Neural cell (in vitro differentiated cells): ENCODE data around the gene FYB1. TPM values are rescaled to one million over a fixed set of nuclear protein-coding genes. Genes with fewer than 3 reads are reported as not detected.

Experiments used
- H2AFZ ChIP-seq: fragments of 200-600, 300-800 bp; sonication (generic), shearing (Covaris generic); 2 replicates; pipeline ENCODE4 v1.6.0; 2014; ENCODE audit warnings: low read depth, mild to moderate bottlenecking, antibody characterized with exemption, low read length, moderate library complexity
- H3F3A ChIP-seq: fragments of 200-600 bp; shearing (Covaris generic); 2 replicates; pipeline ENCODE4 v1.6.1; 2016; ENCODE audit warnings: mild to moderate bottlenecking, moderate library complexity, mixed read lengths, antibody characterized with exemption, low read length; ENCODE audit not compliant: insufficient read depth, poor library complexity, severe bottlenecking
- H3K27ac ChIP-seq: fragments of 200-600, 300-800 bp; sonication (generic), shearing (Covaris generic); 2 replicates; pipeline ENCODE4 v1.5.1; 2014; ENCODE audit warnings: mild to moderate bottlenecking, low read length, moderate library complexity
- H3K27me3 ChIP-seq: fragments of 300-800, 200-600 bp; sonication (generic), shearing (Covaris generic); 2 replicates; pipeline ENCODE4 v1.6.0; 2014; ENCODE audit warnings: mild to moderate bottlenecking, low read depth, low read length, moderate library complexity; ENCODE audit not compliant: insufficient read depth
- H3K36me3 ChIP-seq: fragments of 300-800, 200-600 bp; sonication (generic), shearing (Covaris generic); 2 replicates; pipeline ENCODE4 v1.5.1; 2014; ENCODE audit warnings: mild to moderate bottlenecking, antibody characterized with exemption, low read length, moderate library complexity; ENCODE audit not compliant: insufficient read depth
- H3K4me2 ChIP-seq: fragments of 300-800, 200-600 bp; sonication (generic), shearing (Covaris generic); 2 replicates; pipeline ENCODE4 v1.6.0; 2014; ENCODE audit warnings: mild to moderate bottlenecking, low read length
- H3K4me3 ChIP-seq: fragments of 300-800, 200-600 bp; sonication (generic), shearing (Covaris generic); 2 replicates; pipeline ENCODE4 v1.5.1; 2014; ENCODE audit warnings: mild to moderate bottlenecking, low read length, moderate library complexity
- H3K79me2 ChIP-seq: fragments of 200-600 bp; shearing (Covaris generic); replicated peaks from 2 replicates; pipeline ENCODE4 v1.6.0; 2014; ENCODE audit warnings: mild to moderate bottlenecking, low read length, moderate library complexity; ENCODE audit not compliant: insufficient read depth
- H3K9ac ChIP-seq: fragments of 300-800, 200-600 bp; sonication (generic), shearing (Covaris generic); 2 replicates; pipeline ENCODE4 v1.6.1; 2016; ENCODE audit warnings: mild to moderate bottlenecking, low read length, mixed read lengths
- H3K9me2 ChIP-seq: fragments of 200-600 bp; shearing (Covaris generic); 2 replicates; pipeline ENCODE4 v1.6.1; 2016; ENCODE audit warnings: mild to moderate bottlenecking, low read length, mixed read lengths; ENCODE audit not compliant: insufficient read depth
- H3K9me3 ChIP-seq: fragments of 200-600, 300-800 bp; sonication (generic), shearing (Covaris generic); 2 replicates; pipeline ENCODE4 v1.6.1; 2016; ENCODE audit warnings: mild to moderate bottlenecking, mixed run types, low read length, moderate library complexity, mixed read lengths
- H4K20me1 ChIP-seq: fragments of 200-600 bp; shearing (Covaris generic); 2 replicates; pipeline ENCODE4 v1.6.1; 2016; ENCODE audit warnings: mild to moderate bottlenecking, mixed run types; ENCODE audit not compliant: insufficient read depth
- EP300 ChIP-seq: fragments of 450-650 bp; conservative IDR thresholded peaks from 2 replicates; pipeline ENCODE4 v1.6.1; 2014; ENCODE audit warnings: antibody characterized with exemption, mild to moderate bottlenecking, moderate library complexity; ENCODE audit not compliant: poor library complexity, severe bottlenecking
- EZH2 ChIP-seq: fragments of 200-600, 300-800 bp; shearing (Covaris generic), sonication (generic); IDR thresholded peaks from 2 replicates; pipeline ENCODE4 v1.6.1; 2014; ENCODE audit warnings: antibody characterized with exemption, low read length, borderline replicate concordance, mild to moderate bottlenecking; ENCODE audit not compliant: insufficient read depth, poor library complexity, severe bottlenecking
- MXI1 ChIP-seq: fragments of 450-650 bp; conservative IDR thresholded peaks from 2 replicates; pipeline ENCODE4 v1.6.1; 2014; ENCODE audit warnings: antibody characterized with exemption, mild to moderate bottlenecking; ENCODE audit not compliant: poor library complexity, severe bottlenecking
- POLR2AphosphoS5 ChIP-seq: IDR thresholded peaks from 2 replicates; pipeline ENCODE4 v1.6.1; 2012
- RAD21 ChIP-seq: fragments of 450-650 bp; conservative IDR thresholded peaks from 2 replicates; pipeline ENCODE4 v1.6.1; 2014; ENCODE audit warnings: antibody characterized with exemption, mild to moderate bottlenecking, moderate library complexity
- SMC3 ChIP-seq: fragments of 450-650 bp; conservative IDR thresholded peaks from 2 replicates; pipeline ENCODE4 v1.6.1; 2014; ENCODE audit warnings: antibody characterized with exemption, mild to moderate bottlenecking, moderate library complexity; ENCODE audit not compliant: poor library complexity
- TAF1 ChIP-seq: IDR thresholded peaks from 2 replicates; pipeline ENCODE4 v1.6.1; 2012; ENCODE audit warnings: low read depth
- polyA plus RNA-seq: library from polyadenylated mRNA; depleted of rRNA; stranded (reverse); fragments of >200 nt; gene quantifications from 2 replicates; pipeline ENCODE4 v1.2.3, GENCODE V29; 2014
- TF ChIP-seq, protein P1 (sequence below): IDR thresholded peaks from 2 replicates; pipeline ENCODE4 v1.6.1; 2012; ENCODE audit warnings: borderline replicate concordance
- TF ChIP-seq, protein P2 (sequence below): fragments of 450-650 bp; IDR thresholded peaks from 2 replicates; pipeline ENCODE4 v1.5.1; 2014; ENCODE audit warnings: antibody characterized with exemption, mild to moderate bottlenecking, moderate library complexity; ENCODE audit not compliant: poor library complexity, severe bottlenecking

The FYB1 gene
- polyA plus RNA-seq, 1 donor from 2014 or later = not detected

DNA sequence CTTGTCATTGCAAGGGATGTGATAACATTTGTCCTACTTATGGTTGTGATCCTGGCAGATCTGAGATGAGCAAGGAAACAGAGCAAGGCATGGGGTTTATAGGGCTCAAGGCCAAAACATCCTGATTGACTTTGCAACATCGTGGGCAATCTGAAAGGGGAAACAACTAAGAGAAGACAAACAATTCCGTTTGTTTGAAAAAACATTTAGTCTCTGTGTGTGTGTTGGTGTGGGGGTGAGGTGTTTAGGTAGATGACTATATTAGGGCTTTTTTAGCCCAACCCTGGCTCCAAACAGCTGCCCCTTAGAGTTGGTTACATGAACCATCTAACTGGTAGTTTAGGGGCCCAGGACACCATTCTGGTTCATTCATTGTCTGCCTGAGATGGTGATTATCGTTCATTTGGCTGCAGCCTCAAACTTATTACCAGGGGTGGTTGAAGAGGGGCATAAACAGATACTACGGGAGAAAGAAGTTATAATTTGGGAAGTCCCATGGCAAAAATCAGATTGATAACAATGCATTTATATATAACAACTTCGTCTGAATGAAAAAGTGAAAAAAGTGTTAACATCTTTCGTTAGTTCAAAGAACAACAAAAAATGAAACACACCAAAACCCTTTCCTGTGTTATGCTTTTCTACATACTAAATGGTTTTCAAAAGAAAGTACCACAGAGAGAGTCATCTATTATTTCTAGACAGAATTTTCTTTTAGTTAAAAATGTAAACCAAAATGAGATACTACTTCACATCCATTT lies 5.7 kb downstream of the FYB1 start:
- Histone ChIP-seq H3K4me3 (no peak overlapping the region), H3K36me3 (no peaks in the 10 kb centered on the region), H3K9me3 (no peaks in the 10 kb centered on the region), H4K20me1 (no peaks in the 10 kb centered on the region), H2AFZ (no peak overlapping the region), H3K4me2 (no peak overlapping the region), H3K79me2 (no peaks in the 10 kb centered on the region), H3K27ac (no peak overlapping the region), H3K9me2 (no peaks in the 10 kb centered on the region), H3K27me3 (no peaks in the 10 kb centered on the region), H3F3A (no peaks in the 10 kb centered on the region), H3K9ac (no peak overlapping the region)
- TF ChIP-seq EP300 (no peak), SMC3 (no peak)

DNA sequence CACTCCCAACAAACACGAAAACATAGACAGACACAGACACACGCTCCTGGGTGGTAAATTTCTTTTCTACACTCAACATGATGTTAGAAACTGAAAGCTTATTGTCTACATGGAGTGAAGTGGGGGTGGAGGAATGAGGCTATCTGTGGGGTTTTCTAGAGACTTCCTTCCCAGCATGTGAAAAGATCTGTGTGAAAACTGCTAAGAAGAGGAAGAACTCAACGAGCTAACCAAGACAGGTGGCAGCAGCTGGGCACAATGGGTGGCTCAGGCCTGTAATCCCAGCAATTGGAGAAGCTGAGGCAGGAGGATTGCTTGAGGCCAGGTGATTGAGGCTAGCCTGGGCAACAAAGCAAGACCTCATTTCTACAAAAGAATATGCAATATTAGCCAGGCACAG lies 7.6 kb downstream of the FYB1 start:
- no peak for TF ChIP-seq MXI1
- TF ChIP-seq SMC3 = no peak
- no peak for TF ChIP-seq RAD21
- TF ChIP-seq POLR2AphosphoS5 = no peak
- TF ChIP-seq, protein P1, sequence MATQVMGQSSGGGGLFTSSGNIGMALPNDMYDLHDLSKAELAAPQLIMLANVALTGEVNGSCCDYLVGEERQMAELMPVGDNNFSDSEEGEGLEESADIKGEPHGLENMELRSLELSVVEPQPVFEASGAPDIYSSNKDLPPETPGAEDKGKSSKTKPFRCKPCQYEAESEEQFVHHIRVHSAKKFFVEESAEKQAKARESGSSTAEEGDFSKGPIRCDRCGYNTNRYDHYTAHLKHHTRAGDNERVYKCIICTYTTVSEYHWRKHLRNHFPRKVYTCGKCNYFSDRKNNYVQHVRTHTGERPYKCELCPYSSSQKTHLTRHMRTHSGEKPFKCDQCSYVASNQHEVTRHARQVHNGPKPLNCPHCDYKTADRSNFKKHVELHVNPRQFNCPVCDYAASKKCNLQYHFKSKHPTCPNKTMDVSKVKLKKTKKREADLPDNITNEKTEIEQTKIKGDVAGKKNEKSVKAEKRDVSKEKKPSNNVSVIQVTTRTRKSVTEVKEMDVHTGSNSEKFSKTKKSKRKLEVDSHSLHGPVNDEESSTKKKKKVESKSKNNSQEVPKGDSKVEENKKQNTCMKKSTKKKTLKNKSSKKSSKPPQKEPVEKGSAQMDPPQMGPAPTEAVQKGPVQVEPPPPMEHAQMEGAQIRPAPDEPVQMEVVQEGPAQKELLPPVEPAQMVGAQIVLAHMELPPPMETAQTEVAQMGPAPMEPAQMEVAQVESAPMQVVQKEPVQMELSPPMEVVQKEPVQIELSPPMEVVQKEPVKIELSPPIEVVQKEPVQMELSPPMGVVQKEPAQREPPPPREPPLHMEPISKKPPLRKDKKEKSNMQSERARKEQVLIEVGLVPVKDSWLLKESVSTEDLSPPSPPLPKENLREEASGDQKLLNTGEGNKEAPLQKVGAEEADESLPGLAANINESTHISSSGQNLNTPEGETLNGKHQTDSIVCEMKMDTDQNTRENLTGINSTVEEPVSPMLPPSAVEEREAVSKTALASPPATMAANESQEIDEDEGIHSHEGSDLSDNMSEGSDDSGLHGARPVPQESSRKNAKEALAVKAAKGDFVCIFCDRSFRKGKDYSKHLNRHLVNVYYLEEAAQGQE = no peak
- no peak for TF ChIP-seq EP300
- TF ChIP-seq, protein P2, sequence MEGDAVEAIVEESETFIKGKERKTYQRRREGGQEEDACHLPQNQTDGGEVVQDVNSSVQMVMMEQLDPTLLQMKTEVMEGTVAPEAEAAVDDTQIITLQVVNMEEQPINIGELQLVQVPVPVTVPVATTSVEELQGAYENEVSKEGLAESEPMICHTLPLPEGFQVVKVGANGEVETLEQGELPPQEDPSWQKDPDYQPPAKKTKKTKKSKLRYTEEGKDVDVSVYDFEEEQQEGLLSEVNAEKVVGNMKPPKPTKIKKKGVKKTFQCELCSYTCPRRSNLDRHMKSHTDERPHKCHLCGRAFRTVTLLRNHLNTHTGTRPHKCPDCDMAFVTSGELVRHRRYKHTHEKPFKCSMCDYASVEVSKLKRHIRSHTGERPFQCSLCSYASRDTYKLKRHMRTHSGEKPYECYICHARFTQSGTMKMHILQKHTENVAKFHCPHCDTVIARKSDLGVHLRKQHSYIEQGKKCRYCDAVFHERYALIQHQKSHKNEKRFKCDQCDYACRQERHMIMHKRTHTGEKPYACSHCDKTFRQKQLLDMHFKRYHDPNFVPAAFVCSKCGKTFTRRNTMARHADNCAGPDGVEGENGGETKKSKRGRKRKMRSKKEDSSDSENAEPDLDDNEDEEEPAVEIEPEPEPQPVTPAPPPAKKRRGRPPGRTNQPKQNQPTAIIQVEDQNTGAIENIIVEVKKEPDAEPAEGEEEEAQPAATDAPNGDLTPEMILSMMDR = no peak
- no peak for TF ChIP-seq TAF1
- no peak for TF ChIP-seq EZH2
- no peak overlapping the region for H3K4me2 ChIP-seq
- H3K9me3 ChIP-seq = no peaks in the 10 kb centered on the region

More for the DNA sequence above, 7.6 kb downstream of the FYB1 start:
- Histone ChIP-seq H3K9me2 (no peaks in the 10 kb centered on the region), H3K27ac (no peak overlapping the region), H4K20me1 (no peaks in the 10 kb centered on the region), H3K4me3 (no peak overlapping the region), H3F3A (no peaks in the 10 kb centered on the region), H3K9ac (no peak overlapping the region), H2AFZ (no peak overlapping the region), H3K79me2 (no peaks in the 10 kb centered on the region), H3K36me3 (no peaks in the 10 kb centered on the region), H3K27me3 (no peaks in the 10 kb centered on the region)
